Measurements from ENCODE around the gene PIM1. TPM values are rescaled to one million over a fixed set of nuclear protein-coding genes. Genes with fewer than 3 reads are reported as not detected.

PIM1 gene
- total and polyA plus RNA-seq, 8 donors, result 13.1 to 89.8 (median 20.9) TPM

DNA sequence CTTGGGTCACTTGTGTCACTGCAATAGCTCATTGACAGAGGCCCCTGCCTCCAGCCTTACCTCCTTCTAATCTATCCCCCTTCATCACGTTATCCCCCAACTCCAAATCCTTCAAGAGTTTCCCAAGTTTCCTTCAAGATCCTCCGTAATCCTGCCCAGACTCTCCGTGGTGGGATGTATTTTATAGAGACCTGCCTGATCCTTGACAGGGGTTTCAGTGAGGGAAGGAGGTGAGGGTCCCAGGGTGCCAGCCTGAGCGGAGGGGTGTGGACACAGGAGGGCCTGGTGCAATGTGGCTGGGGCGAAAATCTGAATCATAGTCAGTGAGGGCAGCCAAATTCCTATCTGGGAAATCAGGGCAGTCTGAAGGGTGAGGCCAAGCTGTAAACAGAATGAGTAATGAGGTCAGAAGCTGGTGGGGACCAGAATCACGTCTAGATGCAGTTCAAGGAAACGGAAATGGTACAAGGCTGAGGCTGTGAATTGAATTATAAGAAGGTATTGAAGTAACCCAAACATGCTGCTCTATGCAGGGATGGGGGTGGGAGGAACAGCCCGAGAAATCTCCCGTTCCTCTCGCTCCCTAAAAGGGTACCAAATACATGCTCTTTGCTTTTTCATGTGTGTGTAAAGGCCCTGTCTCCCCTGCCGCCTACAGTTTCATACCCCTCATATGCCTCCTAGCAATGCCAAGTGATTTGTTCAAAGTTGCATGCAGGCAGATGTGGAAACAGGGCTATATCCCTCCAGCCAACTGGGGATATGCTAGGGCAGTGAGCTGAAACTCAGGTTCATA is 35.4 kb upstream of the PIM1 start:
- DNase-seq (peak in 1 of 4 donors; percentile 51), ATAC-seq (peak; percentile 58)
- peaks cover 27 to 56% of the 10 kb centered on the region in 2 donors for H3K4me1 ChIP-seq
- intact Hi-C loops (cut with DNase I), result no loop called here
- H3K4me3 ChIP-seq, result no peak overlapping the region
- no peaks in the 10 kb centered on the region for H3K9me3 ChIP-seq
- H3K36me3 ChIP-seq, result no peaks in the 10 kb centered on the region
- TF ChIP-seq, protein P1, sequence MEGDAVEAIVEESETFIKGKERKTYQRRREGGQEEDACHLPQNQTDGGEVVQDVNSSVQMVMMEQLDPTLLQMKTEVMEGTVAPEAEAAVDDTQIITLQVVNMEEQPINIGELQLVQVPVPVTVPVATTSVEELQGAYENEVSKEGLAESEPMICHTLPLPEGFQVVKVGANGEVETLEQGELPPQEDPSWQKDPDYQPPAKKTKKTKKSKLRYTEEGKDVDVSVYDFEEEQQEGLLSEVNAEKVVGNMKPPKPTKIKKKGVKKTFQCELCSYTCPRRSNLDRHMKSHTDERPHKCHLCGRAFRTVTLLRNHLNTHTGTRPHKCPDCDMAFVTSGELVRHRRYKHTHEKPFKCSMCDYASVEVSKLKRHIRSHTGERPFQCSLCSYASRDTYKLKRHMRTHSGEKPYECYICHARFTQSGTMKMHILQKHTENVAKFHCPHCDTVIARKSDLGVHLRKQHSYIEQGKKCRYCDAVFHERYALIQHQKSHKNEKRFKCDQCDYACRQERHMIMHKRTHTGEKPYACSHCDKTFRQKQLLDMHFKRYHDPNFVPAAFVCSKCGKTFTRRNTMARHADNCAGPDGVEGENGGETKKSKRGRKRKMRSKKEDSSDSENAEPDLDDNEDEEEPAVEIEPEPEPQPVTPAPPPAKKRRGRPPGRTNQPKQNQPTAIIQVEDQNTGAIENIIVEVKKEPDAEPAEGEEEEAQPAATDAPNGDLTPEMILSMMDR (IDR thresholded peaks at IDR 0.05), result no peak
- H3K27me3 ChIP-seq, result no peaks in the 10 kb centered on the region
- H3K27ac ChIP-seq, result peak overlapping the region; percentile 71 to 74

- Histone ChIP-seq H3K27ac (peak overlapping the region; percentile 71 to 74), H3K36me3 (no peaks in the 10 kb centered on the region), H3K4me3 (no peak overlapping the region), H3K4me1 (peaks cover 27 to 42% of the 10 kb centered on the region in 2 donors), H3K27me3 (no peaks in the 10 kb centered on the region), H3K9me3 (no peaks in the 10 kb centered on the region)
- ATAC-seq (peak; percentile 7), DNase-seq (peak in 1 of 4 donors; percentile 57)
- intact Hi-C loops (cut with DNase I), result no loop called here
- TF ChIP-seq, protein P1 (IDR thresholded peaks at IDR 0.05), result no peak
These were observed 33.9 kb upstream of the PIM1 start for GRCh38 chr6:37135835-37136694.

GRCh38 chr6:37136821-37137200 is 33.1 kb upstream of the PIM1 start:
- Histone ChIP-seq H3K4me3 (no peak overlapping the region), H3K4me1 (peaks cover 21 to 35% of the 10 kb centered on the region in 2 donors), H3K36me3 (no peaks in the 10 kb centered on the region), H3K27me3 (no peaks in the 10 kb centered on the region), H3K27ac (peak overlapping the region; percentile 28 to 51), H3K9me3 (no peaks in the 10 kb centered on the region)
- intact Hi-C loops (cut with DNase I), result no loop called here
- DNase-seq (no peak), ATAC-seq (no peak)
- TF ChIP-seq, protein P1 (IDR thresholded peaks at IDR 0.05), result no peak

GRCh38 chr6:37137201-37138090 is 32.5 kb upstream of the PIM1 start:
- H3K4me1 ChIP-seq, result peaks cover 21 to 35% of the 10 kb centered on the region in 2 donors
- no peaks in the 10 kb centered on the region for H3K36me3 ChIP-seq
- no peak overlapping the region for H3K4me3 ChIP-seq
- H3K27me3 ChIP-seq, result no peaks in the 10 kb centered on the region
- TF ChIP-seq, protein P1 (IDR thresholded peaks at IDR 0.05), result no peak
- H3K9me3 ChIP-seq, result no peaks in the 10 kb centered on the region
- peak overlapping the region; percentile 35 to 51 for H3K27ac ChIP-seq
- intact Hi-C loops (cut with DNase I), result no loop called here
- ATAC-seq (peak; percentile 60), DNase-seq (peak in 1 of 4 donors; percentile 80)

Measured in left lung (tissue), 10 donors.